Upper lobe of left lung (tissue), 6 donors: ENCODE data around the gene RBBP5. TPM values are rescaled to one million over a fixed set of nuclear protein-coding genes. Genes with fewer than 3 reads are reported as not detected.

ENCODE experiments used
- ATAC-seq, 2 donors: fragments of 200-7000 bp; cut with Tn5 transposase; one replicate each; pipeline ENCODE4 v1.9.1; 2022; ENCODE audit warnings: mild to moderate bottlenecking in 2 of 2, moderate library complexity in 2 of 2; ENCODE audit not compliant: low FRiP score in 2 of 2
- DNase-seq, 2 donors: peaks; one replicate each; pipeline ENCODE4 v3.0.0-alpha.2; 2019 to 2020
- H3K27ac ChIP-seq, 4 donors: fragments of 200-600 bp; sonication (generic); one replicate each; pipeline ENCODE4 v1.5.1; 2016 to 2019
- H3K27me3 ChIP-seq, 4 donors: fragments of 200-600 bp; sonication (generic); one replicate each; pipeline ENCODE4 v1.5.1; 2017 to 2019
- H3K36me3 ChIP-seq, 4 donors: fragments of 200-600 bp; sonication (generic); one replicate each; pipeline ENCODE4 v1.5.1; 2016 to 2019
- H3K4me1 ChIP-seq, 4 donors: fragments of 200-600 bp; sonication (generic); one replicate each; pipeline ENCODE4 v1.5.1; 2018 to 2019
- H3K4me3 ChIP-seq, 4 donors: fragments of 200-600 bp; sonication (generic); one replicate each; pipeline ENCODE4 v1.5.1; 2017 to 2019; ENCODE audit warnings: mild to moderate bottlenecking in 2 of 4, moderate library complexity in 1 of 4
- H3K9me3 ChIP-seq, 4 donors: fragments of 200-600 bp; sonication (generic); one replicate each; pipeline ENCODE4 v1.5.1; 2018 to 2019
- CTCF ChIP-seq, 6 experiments: fragments of 450-650 bp in 4 of 6; fragments of 200-600 bp in 2 of 6; sonication (generic) in 2 of 6; IDR thresholded peaks; one replicate each; pipeline ENCODE4 v1.5.1; 2016 to 2019; ENCODE audit warnings: antibody characterized with exemption in 6 of 6
- EP300 ChIP-seq, 4 donors: sonication (generic); formaldehyde crosslinking; IDR thresholded peaks; one replicate each; pipeline ENCODE4 v1.5.1; 2017; ENCODE audit warnings: antibody characterized with exemption in 4 of 4, control low read depth in 2 of 4
- POLR2A ChIP-seq, 4 donors: fragments of 450-650 bp; IDR thresholded peaks; one replicate each; pipeline ENCODE4 v1.5.1; 2016 to 2017; ENCODE audit warnings: antibody characterized with exemption in 4 of 4, mild to moderate bottlenecking in 2 of 4
- POLR2AphosphoS5 ChIP-seq, 2 donors: sonication (generic); formaldehyde crosslinking; IDR thresholded peaks; one replicate each; pipeline ENCODE4 v1.5.1; 2017; ENCODE audit warnings: antibody characterized with exemption in 2 of 2
- WGBS, 2 donors: methylation state at CpG; one replicate each; pipeline ENCODE4 v1.1.5; 2017 to 2018; 5-methylcytosine and 5-hydroxymethylcytosine counted together
- total RNA-seq, 6 donors: library from RNA; depleted of rRNA in 4 of 6; stranded (reverse); fragments of >200 nt in 4 of 6; gene quantifications; one replicate each; pipeline versions ENCODE4 v1.1.0 to v1.2.1, GENCODE V29; 2016 to 2021
- donor health status: DM: no; HTN: no; CAD: no; lungs with moderate emphysema.
- donor health status: DM: no; HTN: yes; CAD: no; lungs with severe emphysema.

The RBBP5 gene
- total RNA-seq, 6 donors from 2014 or later: 7.3 to 19.3 (median 14.1) TPM

DNA sequence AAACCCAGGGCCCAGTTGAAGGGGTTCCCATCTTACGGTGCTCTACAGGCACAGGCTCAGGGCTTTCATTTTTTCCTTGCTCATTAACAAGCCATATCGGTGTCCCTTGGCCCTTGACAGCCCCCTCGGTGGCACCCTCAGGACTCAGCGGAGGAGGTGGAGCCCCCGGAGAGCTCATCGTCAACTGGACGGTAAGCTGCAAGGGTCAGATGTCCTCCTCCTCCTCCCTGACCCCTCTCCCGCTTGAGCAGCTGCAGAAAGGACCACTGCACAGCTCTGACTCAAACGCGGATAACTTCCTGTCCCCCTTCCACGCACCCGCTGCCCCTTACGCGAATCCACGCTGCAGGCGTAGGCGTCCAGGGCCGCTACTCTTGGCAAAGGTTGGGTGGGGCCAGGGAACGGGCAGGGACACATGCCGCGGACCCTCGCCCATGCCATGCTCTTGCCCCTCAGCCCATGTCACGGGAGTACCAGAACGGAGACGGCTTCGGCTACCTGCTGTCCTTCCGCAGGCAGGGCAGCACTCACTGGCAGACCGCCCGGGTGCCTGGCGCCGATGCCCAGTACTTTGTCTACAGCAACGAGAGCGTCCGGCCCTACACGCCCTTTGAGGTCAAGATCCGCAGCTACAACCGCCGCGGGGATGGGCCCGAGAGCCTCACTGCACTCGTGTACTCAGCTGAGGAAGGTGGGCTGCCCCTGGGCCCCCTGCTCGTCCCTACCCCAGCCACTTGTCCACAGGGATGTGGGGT is 52.2 kb downstream of the RBBP5 start:
- H3K27me3 ChIP-seq: no peaks in the 10 kb centered on the region
- H3K4me1 ChIP-seq: no peaks in the 10 kb centered on the region
- WGBS, 2 donors: 77 to 83% methylated on average over 14 to 42 of the region's 42 CpGs
- H3K36me3 ChIP-seq: no peaks in the 10 kb centered on the region
- TF ChIP-seq POLR2AphosphoS5 (IDR thresholded peaks at IDR 0.05): no peak
- TF ChIP-seq EP300 (IDR thresholded peaks at IDR 0.05): no peak
- TF ChIP-seq CTCF (IDR thresholded peaks at IDR 0.05): no peak
- no peak for TF ChIP-seq POLR2A (IDR thresholded peaks at IDR 0.05)
- no peak overlapping the region for H3K27ac ChIP-seq
- DNase-seq (peak in 1 of 2 donors; percentile 83), ATAC-seq (no peak)
- H3K4me3 ChIP-seq: no peak overlapping the region
- no peaks in the 10 kb centered on the region for H3K9me3 ChIP-seq

GRCh38 chr1:205068457-205069040 is 53.2 kb downstream of the RBBP5 start:
- H3K9me3 ChIP-seq: no peaks in the 10 kb centered on the region
- no peak overlapping the region for H3K27ac ChIP-seq
- H3K4me3 ChIP-seq: no peak overlapping the region
- no peak for DNase-seq
- no peaks in the 10 kb centered on the region for H3K4me1 ChIP-seq
- no peak for ATAC-seq
- H3K27me3 ChIP-seq: no peaks in the 10 kb centered on the region
- H3K36me3 ChIP-seq: no peaks in the 10 kb centered on the region
- 31 to 38% methylated on average over 2 of the region's 2 CpGs for WGBS, 2 donors
- TF ChIP-seq POLR2AphosphoS5 (IDR thresholded peaks at IDR 0.05) (no peak), CTCF (IDR thresholded peaks at IDR 0.05) (no peak), POLR2A (IDR thresholded peaks at IDR 0.05) (no peak), EP300 (IDR thresholded peaks at IDR 0.05) (no peak)

GRCh38 chr1:205068001-205068400 is 53.8 kb downstream of the RBBP5 start:
- Histone ChIP-seq H3K9me3 (no peaks in the 10 kb centered on the region), H3K4me3 (no peak overlapping the region), H3K27me3 (no peaks in the 10 kb centered on the region), H3K27ac (no peak overlapping the region), H3K36me3 (no peaks in the 10 kb centered on the region), H3K4me1 (no peaks in the 10 kb centered on the region)
- ATAC-seq (no peak), DNase-seq (no peak)
- 83 to 89% methylated on average over 4 of the region's 4 CpGs for WGBS, 2 donors
- TF ChIP-seq CTCF (IDR thresholded peaks at IDR 0.05) (no peak), EP300 (IDR thresholded peaks at IDR 0.05) (no peak), POLR2A (IDR thresholded peaks at IDR 0.05) (no peak), POLR2AphosphoS5 (IDR thresholded peaks at IDR 0.05) (no peak)

DNA sequence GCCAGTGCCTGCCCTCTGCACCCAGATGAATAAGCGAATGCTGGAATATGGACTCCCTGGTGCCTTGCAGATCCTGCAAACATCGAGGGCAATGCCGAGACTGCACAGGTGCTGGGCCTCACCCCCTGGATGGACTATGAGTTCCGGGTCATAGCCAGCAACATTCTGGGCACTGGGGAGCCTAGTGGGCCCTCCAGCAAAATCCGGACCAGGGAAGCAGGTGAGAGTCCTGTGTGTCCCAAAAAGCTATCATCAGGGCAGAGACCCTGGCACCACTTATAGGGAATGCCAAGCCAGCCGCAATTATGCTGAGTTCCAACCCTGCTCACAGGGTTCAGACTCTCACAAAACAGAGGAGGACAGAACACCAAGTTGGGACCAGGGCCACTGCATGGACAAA is 54.7 kb downstream of the RBBP5 start:
- no peak overlapping the region for H3K4me3 ChIP-seq
- H3K27me3 ChIP-seq: no peaks in the 10 kb centered on the region
- H3K9me3 ChIP-seq: no peaks in the 10 kb centered on the region
- 92 to 98% methylated on average over 4 to 6 of the region's 6 CpGs for WGBS, 2 donors
- H3K36me3 ChIP-seq: no peaks in the 10 kb centered on the region
- TF ChIP-seq EP300 (IDR thresholded peaks at IDR 0.05) (no peak), CTCF (IDR thresholded peaks at IDR 0.05) (no peak), POLR2AphosphoS5 (IDR thresholded peaks at IDR 0.05) (no peak), POLR2A (IDR thresholded peaks at IDR 0.05) (no peak)
- no peak overlapping the region for H3K27ac ChIP-seq
- ATAC-seq (no peak), DNase-seq (no peak)
- no peaks in the 10 kb centered on the region for H3K4me1 ChIP-seq
